ENCODE measurements around the gene RS1.

GRCh38 chrX:18672008-18672407 lies at the start of gene RS1:
- TF ChIP-seq CTCF (IDR thresholded peaks at IDR 0.05), result no peak
- no peak for TF ChIP-seq POLR2A (IDR thresholded peaks at IDR 0.05)
